ENCODE data around the gene ZNF362. TPM values are rescaled to one million over a fixed set of nuclear protein-coding genes. Genes with fewer than 3 reads are reported as not detected.

Gene ZNF362
- total RNA-seq, 2 experiments from 2014 or later, result 24.7 to 26.6 TPM

DNA sequence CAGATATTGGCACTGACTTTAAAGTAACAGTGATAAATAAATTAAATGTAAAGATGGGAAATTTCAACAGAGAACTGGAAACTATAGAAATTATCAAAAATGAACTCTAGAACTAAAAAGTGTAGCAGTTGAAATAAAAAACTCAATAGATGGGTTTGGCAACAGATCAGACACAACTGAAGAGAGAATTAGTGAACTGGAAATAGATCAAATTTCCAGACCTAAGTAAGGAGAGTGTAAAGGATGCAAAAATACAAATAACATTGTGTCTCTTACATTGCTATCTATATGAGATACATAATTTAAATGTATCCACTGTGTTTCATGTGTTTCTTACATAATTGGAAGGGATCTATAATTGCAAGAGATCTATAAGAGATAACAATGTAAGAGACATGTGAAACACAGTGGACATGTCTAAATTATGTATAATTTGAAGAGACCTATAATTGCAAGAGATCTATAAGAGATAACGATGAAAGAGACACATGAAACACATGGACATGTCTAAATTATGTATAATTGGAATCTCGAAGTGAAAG is 32.1 kb upstream of the ZNF362 start:
- peaks cover 32% of the 10 kb centered on the region for H3K27me3 Mint-ChIP-seq
- H3K9me3 Mint-ChIP-seq, result peaks cover 15% of the 10 kb centered on the region
- Histone ChIP-seq H3K9me3 (ENCODE audit: control insufficient read depth in 1 of 2, insufficient read depth in 1 of 2, low read length in 2 of 2) (peaks cover 8 to 13% of the 10 kb centered on the region in 2 experiments), H3K27ac (ENCODE audit: low read depth in 1 of 2, low read length in 2 of 2) (no peak overlapping the region), H3K4me3 (ENCODE audit: low read length) (no peak overlapping the region), H3K4me1 (ENCODE audit: insufficient read depth, low read length) (no peaks in the 10 kb centered on the region), H3K27me3 (ENCODE audit: control insufficient read depth in 1 of 2, insufficient read depth in 2 of 2, low read length in 2 of 2) (no peaks in the 10 kb centered on the region), H3K36me3 (ENCODE audit: insufficient read depth, low read length) (no peaks in the 10 kb centered on the region)
- H3K4me3 Mint-ChIP-seq, result no peak overlapping the region
- no peaks in the 10 kb centered on the region for H3K36me3 Mint-ChIP-seq (ENCODE audit: low read depth)
- no peak overlapping the region for H3K27ac Mint-ChIP-seq
- intact Hi-C loops (cut with DNase I, micrococcal nuclease), result no loop called here
- CTCF ChIA-PET, result no interaction called here
- DNase-seq (no peak), ATAC-seq (ENCODE audit: poor library complexity) (no peak)
- no peaks in the 10 kb centered on the region for H3K4me1 Mint-ChIP-seq (ENCODE audit: low read depth)
- POLR2A ChIA-PET, result no interaction called here
- TF ChIP-seq, protein P1, sequence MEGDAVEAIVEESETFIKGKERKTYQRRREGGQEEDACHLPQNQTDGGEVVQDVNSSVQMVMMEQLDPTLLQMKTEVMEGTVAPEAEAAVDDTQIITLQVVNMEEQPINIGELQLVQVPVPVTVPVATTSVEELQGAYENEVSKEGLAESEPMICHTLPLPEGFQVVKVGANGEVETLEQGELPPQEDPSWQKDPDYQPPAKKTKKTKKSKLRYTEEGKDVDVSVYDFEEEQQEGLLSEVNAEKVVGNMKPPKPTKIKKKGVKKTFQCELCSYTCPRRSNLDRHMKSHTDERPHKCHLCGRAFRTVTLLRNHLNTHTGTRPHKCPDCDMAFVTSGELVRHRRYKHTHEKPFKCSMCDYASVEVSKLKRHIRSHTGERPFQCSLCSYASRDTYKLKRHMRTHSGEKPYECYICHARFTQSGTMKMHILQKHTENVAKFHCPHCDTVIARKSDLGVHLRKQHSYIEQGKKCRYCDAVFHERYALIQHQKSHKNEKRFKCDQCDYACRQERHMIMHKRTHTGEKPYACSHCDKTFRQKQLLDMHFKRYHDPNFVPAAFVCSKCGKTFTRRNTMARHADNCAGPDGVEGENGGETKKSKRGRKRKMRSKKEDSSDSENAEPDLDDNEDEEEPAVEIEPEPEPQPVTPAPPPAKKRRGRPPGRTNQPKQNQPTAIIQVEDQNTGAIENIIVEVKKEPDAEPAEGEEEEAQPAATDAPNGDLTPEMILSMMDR (IDR thresholded peaks at IDR 0.05), result no peak

DNA sequence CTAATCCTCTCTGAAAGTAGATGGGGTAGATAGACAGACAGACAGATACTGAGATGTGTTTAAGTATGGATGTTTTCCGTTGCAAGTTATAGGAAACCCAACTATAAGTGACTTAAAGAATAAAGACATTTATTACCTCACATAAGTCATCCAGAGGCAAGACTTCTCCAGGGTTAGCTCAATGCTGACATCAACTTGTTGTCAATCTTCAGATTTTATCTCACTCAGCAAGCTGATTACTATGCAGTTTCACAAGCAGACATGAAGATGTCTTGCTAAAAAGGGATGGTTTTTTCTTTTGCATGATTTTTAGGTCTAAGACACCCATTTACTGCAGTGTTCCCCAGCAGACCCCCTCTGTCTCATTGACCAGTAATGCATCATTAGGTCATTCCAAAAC is 30.7 kb upstream of the ZNF362 start:
- intact Hi-C loops (cut with DNase I, micrococcal nuclease), result no loop called here
- ATAC-seq (ENCODE audit: poor library complexity) (no peak), DNase-seq (no peak)
- Histone ChIP-seq H3K4me3 (ENCODE audit: low read length) (no peak overlapping the region), H3K4me1 (ENCODE audit: insufficient read depth, low read length) (no peaks in the 10 kb centered on the region), H3K9me3 (ENCODE audit: control insufficient read depth in 1 of 2, insufficient read depth in 1 of 2, low read length in 2 of 2) (peaks cover 8 to 13% of the 10 kb centered on the region in 2 experiments), H3K27ac (ENCODE audit: low read depth in 1 of 2, low read length in 2 of 2) (no peak overlapping the region), H3K27me3 (ENCODE audit: control insufficient read depth in 1 of 2, insufficient read depth in 2 of 2, low read length in 2 of 2) (no peaks in the 10 kb centered on the region), H3K36me3 (ENCODE audit: insufficient read depth, low read length) (no peaks in the 10 kb centered on the region)
- ChIA-PET POLR2A (no interaction called here), CTCF (no interaction called here)
- no peaks in the 10 kb centered on the region for H3K4me1 Mint-ChIP-seq (ENCODE audit: low read depth)
- no peak overlapping the region for H3K27ac Mint-ChIP-seq
- H3K9me3 Mint-ChIP-seq, result peaks cover 15% of the 10 kb centered on the region
- H3K4me3 Mint-ChIP-seq, result no peak overlapping the region
- peaks cover 32% of the 10 kb centered on the region for H3K27me3 Mint-ChIP-seq
- TF ChIP-seq, protein P1 (IDR thresholded peaks at IDR 0.05), result no peak
- no peaks in the 10 kb centered on the region for H3K36me3 Mint-ChIP-seq (ENCODE audit: low read depth)

DNA sequence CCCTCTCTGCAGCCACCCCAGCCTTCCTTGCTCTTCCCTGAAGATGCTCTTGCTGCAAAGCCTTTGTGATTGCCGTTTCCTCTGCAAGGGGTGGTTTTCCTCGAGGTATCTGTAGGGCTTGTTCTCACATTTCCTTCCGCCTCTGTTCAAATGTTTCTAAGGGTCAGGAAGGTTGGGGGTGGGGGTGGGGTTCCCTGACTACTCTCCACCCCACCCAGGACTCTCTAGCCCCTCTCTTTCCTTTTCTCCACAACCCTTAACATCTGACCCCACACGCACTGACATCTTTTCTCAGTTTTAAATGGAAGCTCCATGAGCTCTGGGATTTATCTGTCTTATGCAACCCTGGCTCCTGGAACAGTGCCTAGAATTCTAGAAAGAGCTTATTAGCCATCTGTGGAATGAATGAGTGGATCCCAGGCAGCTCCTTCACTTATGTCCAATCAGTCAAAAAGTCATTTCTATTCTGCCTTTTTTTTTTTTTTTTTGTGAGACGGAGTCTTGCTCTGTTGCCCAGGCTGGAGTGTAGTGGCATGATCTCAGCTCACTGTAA is 27.3 kb upstream of the ZNF362 start:
- no peak overlapping the region for H3K27ac Mint-ChIP-seq
- POLR2A ChIA-PET, result no interaction called here

More for the DNA sequence above, 27.3 kb upstream of the ZNF362 start:
- DNase-seq, result no peak
- H3K36me3 ChIP-seq (ENCODE audit: insufficient read depth, low read length), result no peaks in the 10 kb centered on the region
- CTCF ChIA-PET, result no interaction called here
- peaks cover 27% of the 10 kb centered on the region for H3K27me3 Mint-ChIP-seq
- ATAC-seq (ENCODE audit: poor library complexity), result no peak
- no peaks in the 10 kb centered on the region for H3K36me3 Mint-ChIP-seq (ENCODE audit: low read depth)
- H3K27ac ChIP-seq (ENCODE audit: low read depth in 1 of 2, low read length in 2 of 2), result no peak overlapping the region
- H3K4me3 ChIP-seq (ENCODE audit: low read length), result no peak overlapping the region
- intact Hi-C loops (cut with DNase I, micrococcal nuclease), result no loop called here
- H3K9me3 Mint-ChIP-seq, result peaks cover 9% of the 10 kb centered on the region
- H3K9me3 ChIP-seq (ENCODE audit: control insufficient read depth in 1 of 2, insufficient read depth in 1 of 2, low read length in 2 of 2), result peaks cover 0 to 10% of the 10 kb centered on the region in 2 experiments
- no peaks in the 10 kb centered on the region for H3K4me1 Mint-ChIP-seq (ENCODE audit: low read depth)
- H3K4me3 Mint-ChIP-seq, result no peak overlapping the region
- H3K4me1 ChIP-seq (ENCODE audit: insufficient read depth, low read length), result no peaks in the 10 kb centered on the region
- H3K27me3 ChIP-seq (ENCODE audit: control insufficient read depth in 1 of 2, insufficient read depth in 2 of 2, low read length in 2 of 2), result no peaks in the 10 kb centered on the region
- TF ChIP-seq, protein P1 (IDR thresholded peaks at IDR 0.05), result no peak
